C4-2B (cell line): ENCODE data around the gene UGT1A3.

Experiments used
- ZFX ChIP-seq: fragments of 450-650 bp; IDR thresholded peaks from 2 replicates; pipeline ENCODE4 v1.6.1; 2017
- TF ChIP-seq, protein P1 (sequence below): fragments of 450-650 bp; conservative IDR thresholded peaks from 2 replicates; pipeline ENCODE4 v1.5.1; 2017; ENCODE audit warnings: mild to moderate bottlenecking

DNA sequence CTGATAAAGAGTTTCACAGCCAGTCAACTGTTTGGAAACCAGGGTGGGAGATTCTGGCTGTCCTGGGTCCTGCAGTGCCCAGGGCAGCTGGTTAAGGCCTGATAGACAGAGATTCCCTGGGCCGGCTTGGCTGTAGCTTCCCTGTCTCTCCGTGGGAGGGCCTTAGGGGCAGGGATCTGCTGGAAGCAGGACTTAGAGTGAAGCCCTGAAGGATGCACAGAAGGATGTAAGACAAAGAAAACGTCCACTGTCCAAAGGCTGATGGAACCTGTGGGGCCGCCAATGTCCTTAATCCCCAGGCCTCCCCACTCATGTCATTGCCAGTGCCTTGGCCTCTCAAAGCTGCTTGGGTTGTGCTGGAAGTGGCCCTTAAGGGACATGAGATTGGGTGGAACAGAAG is 82.2 kb downstream of the UGT1A3 start:
- TF ChIP-seq, protein P1, sequence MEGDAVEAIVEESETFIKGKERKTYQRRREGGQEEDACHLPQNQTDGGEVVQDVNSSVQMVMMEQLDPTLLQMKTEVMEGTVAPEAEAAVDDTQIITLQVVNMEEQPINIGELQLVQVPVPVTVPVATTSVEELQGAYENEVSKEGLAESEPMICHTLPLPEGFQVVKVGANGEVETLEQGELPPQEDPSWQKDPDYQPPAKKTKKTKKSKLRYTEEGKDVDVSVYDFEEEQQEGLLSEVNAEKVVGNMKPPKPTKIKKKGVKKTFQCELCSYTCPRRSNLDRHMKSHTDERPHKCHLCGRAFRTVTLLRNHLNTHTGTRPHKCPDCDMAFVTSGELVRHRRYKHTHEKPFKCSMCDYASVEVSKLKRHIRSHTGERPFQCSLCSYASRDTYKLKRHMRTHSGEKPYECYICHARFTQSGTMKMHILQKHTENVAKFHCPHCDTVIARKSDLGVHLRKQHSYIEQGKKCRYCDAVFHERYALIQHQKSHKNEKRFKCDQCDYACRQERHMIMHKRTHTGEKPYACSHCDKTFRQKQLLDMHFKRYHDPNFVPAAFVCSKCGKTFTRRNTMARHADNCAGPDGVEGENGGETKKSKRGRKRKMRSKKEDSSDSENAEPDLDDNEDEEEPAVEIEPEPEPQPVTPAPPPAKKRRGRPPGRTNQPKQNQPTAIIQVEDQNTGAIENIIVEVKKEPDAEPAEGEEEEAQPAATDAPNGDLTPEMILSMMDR, result no peak
- no peak for TF ChIP-seq ZFX
